Measurements from ENCODE around the gene INHBB.

DNA sequence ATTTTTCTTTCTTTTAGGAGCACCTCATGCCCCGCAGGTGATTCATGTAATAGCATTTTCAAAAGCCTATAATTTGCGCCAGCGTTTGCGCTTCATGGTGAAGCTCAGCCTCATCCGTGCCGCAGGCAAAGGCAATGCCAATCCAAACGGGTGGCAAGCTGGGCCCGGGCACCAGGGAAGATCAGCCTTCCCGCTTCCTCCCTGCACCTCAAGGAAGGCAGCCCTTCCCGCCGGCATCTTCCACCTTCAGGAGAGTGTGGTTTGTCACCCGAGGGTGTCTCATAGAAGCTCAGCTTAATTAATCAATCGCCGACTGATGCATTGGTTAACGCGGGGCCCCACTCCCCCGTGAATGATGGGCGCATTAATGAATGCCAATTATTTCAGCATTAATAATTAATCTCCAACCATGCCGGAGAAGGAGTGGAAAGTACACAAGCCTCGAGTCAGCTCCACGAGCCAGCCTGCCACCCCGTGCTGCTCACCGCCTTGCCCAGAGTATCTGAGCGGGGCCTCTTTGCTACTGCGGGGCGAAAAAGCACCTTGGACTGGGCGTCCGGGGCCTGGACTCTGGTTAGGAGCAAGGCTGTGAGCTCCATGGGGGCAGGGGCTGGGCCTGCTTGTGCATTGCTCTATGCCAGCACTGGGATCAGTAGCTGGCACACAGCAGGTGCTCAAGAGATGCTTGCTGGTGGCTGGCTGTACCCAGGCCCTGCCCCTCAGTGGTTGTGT, 13.0 kb downstream of the INHBB start:
- TF ChIP-seq CEBPG (CRISPR knock-in tag; IDR thresholded peaks at IDR 0.05) (no peak), CEBPG (tag; conservative IDR thresholded peaks at IDR 0.05 in 1 of 2, IDR thresholded peaks at IDR 0.05 in 1 of 2) (no peak), EP300 (IDR thresholded peaks at IDR 0.05; ENCODE audit: low read length) (no peak), TAF1 (IDR thresholded peaks at IDR 0.05; ENCODE audit: control insufficient read depth, extremely low read depth, insufficient read depth, low read length, severe bottlenecking) (no peak)

All from K562 (cell line).